GM18868 (cell line): ENCODE data around the gene EHD1.

ENCODE experiments used
- ATAC-seq: cut with Tn5 transposase; IDR thresholded peaks from one replicate; pipeline ENCODE4 v1.9.1; 2021; ENCODE audit warnings: mild to moderate bottlenecking, moderate library complexity; ENCODE audit not compliant: unreplicated experiment

Gene EHD1

DNA sequence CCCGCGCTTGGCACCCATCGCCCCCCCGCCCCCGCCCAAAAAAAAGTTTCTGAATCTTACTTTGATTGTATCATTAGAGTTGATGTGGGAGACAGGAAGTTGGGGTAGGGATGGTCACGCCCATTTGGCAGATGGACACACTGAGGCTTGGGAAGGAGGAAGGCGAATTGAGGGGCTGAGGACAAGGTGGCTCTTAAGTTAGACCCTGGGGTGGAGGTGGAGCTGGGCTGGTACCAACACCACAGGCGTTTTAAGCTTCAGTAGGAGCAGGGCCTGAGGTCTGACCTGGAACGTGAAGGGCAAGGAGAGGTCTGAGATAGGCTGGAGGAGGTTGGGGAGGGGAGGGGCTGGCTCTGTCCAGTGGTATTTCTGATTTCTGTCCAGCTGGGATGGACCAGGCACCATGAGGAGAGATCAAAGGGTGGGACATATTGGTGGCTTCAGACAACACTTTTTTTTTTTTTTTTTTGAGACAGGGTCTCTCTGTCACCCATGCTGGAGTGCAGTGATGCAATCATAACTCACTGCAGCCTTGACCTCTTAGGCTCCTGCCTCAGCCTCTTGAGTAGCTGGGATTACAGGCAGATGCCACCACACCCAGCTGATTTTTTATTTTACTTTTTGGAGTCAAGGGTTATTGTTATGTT is 33.2 kb downstream of the EHD1 start:
- ATAC-seq, result no peak

GRCh38 chr11:64844330-64845128 is 33.9 kb downstream of the EHD1 start, which contains the start of gene CDC42BPG:
CDC42BPG (minus strand) TSS chr11:64844653; CDS start chr11:64844569, 84 bp downstream.
- peak; percentile 43 for ATAC-seq

- ATAC-seq, result no peak
Measured at GRCh38 chr11:64843686-64844329, 34.6 kb downstream of the EHD1 start.

- no peak for ATAC-seq
Measured at GRCh38 chr11:64842851-64843685, 35.4 kb downstream of the EHD1 start.

- ATAC-seq, result no peak
Measured at GRCh38 chr11:64842366-64842759, 36.1 kb downstream of the EHD1 start.

DNA sequence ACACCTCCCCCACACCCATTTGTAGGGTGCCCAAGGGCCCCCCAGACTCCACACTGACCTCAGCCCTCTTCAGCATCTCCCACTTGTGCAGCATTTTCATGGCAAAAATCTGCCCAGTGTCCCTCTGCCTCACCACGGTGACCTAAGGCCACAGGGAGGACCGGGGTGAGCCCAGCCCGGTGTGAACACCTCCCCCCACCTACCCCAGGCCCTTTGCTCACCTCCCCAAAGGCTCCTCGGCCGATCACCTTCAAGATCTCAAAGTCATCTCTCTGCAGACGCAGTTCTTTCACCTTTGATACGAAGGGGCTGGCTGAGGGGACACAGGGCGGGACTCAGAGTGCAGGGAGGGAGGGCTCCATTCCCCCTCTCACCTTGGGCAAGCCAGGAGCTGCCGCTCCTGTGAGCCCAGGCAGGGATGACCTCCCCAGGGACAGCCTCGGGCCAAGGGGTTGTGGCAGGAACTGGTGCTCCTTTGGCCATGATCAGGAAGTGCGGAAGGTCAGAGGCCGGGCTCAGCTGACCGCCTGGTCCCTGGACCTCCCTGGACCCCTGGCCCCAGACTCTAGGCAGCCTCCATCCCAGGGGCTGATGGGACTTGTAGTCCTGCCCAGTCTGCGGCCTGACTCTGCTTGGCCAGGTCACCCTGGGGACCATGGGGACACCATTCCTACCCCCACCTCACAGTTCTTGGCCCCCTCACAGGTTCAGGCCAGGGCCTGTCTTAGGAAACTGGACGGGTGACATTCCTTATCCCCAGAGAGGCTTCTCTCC is 36.6 kb downstream of the EHD1 start:
- no peak for ATAC-seq

DNA sequence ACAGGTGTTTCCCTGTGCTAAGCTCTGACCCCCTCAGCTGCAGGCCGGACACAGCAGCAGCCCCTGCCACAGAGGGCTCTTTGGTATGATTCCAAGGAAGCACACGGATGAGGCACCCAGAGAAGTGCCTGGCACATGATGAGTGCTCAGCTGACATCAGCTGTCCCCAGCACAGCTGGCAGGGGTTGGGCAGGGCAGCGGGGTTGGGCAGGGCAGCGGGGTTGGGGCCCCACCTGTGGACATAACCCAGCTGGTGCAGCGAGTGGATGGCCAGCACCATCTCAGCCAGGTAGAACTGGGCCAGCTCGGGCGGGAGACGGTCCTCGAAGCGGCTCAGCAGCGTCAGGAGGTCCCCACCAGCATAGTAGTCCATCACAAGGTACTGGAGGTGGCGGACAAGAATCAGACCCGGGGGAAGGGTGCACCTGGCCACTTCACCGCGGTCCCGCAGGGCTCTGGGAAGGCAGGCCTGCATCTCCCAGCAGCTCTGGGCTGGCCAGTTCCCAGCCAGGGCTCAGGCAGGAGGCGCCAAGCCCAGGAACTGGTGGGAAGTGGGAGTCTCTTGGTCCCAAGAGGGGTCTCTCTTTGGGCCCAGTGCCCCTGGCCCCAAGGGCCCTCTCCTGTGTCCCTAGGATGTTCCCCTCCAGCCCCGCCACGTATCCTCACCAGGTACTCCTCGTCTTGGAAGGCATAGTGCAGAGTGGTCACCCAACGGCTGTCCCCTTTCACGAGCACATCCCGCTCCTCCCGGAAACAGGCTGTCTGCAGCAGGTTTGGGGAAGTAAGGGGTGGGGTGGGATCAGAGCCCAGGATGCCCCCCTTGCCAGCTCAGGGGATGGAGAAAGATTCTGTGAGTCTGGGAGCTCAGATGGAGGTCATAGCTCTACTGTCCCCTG is 38.3 kb downstream of the EHD1 start:
- no peak for ATAC-seq

DNA sequence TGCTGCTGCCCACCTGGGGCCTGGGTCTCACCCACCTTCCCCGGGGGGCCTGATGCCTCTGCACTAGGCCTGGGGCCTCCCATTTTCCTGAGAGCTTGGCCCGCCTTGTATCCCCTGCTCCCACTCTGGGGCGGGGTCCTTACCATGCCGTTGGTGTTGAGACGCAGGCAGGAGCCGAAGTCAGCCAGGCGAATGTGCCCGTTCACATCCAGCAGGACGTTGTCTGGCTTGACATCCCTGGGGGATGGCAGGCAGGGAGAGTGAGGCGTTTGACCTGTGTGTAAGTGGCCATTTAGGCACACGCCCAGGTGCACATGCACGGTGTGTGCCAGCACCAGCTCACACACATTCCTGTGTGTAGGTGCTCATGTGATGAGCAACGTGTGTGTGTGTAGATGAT is 39.1 kb downstream of the EHD1 start:
- no peak for ATAC-seq

DNA sequence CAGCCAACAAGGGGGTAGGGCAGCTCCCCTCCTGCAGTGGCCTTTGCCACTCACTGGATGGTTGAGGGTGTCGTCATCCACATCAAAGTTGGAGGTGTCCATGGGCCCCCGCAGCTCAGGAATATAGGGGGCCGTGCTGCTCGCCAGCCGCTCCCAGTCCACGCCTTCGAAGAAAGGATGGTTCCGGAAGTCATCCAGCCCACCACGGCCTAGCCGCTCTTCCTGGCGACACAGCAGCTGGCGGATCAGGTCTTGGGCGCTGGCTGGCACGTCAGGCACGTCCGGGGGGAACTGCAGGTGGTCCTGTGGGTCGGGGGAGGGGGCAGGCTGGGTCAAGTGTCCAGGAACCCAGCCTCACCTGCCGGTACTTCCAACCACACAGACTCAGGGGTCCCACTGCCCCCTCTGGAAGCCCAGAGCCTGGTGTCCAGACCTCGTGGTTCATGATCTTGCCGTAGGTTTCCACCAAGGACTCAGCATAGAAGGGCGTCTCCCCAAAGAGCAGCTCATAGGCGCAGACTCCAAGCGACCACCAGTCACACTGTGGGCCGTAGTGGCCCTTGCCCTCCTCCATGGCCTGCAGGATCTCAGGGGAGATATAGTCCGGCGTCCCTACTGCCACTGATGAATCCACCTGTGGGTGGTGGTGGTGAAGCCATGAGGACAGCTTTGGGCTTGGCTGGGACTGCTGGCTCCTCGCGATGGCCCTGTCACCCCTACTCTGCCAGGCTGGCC is 39.7 kb downstream of the EHD1 start:
- ATAC-seq, result no peak

DNA sequence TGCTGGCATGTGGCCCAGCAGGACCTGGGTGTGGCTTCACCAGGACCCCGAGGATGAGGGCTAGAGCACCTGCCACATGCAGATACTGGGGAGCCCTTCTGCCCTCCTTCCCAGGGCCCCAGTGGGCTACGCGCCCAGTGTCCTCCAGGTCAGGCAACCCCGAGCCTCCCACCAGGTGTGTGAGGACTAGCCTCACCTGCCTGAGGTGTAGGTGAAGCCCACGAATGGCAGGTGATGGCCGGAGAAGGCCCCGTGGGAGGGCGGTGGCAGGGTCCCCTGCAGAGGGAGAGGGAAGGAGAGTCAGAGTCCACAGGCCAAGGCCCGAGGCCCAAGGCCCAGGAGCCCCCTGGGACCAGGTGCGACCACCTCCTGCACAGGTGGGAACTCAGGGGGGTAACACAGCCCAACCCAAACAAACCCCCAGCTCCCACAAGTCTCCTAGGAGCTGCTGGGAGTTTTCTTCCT is 40.5 kb downstream of the EHD1 start:
- no peak for ATAC-seq

DNA sequence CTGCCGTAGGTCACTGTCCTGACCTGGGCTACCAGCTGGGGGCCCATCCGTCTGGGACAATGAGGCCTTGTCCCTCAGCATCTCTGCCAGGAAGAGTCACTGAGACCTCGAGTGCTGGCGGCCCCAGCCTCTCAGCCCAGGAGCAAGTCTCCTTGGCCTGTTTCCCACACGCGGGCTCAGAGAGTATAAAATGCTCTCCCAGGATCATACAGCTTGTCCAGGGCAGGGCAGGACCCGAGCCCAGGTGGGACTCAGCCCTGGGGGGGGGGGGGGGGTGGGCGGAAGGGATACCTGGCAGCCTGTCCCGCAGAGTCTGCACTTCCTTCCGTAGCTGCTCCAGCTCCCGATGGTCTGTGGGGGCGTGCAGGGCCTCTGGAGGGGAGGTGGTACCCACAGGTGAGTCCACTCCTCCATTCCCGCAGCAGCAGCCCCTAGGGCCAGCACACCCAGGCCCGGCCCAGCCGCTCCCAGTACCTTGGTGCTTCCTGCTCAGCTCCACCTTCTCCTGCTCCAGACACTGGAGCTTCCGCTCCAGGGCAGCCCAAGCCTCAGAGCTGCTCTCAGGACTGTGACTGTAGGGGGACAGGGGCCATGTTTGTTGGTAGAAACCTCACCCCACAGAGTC is 41.9 kb downstream of the EHD1 start:
- no peak for ATAC-seq

DNA sequence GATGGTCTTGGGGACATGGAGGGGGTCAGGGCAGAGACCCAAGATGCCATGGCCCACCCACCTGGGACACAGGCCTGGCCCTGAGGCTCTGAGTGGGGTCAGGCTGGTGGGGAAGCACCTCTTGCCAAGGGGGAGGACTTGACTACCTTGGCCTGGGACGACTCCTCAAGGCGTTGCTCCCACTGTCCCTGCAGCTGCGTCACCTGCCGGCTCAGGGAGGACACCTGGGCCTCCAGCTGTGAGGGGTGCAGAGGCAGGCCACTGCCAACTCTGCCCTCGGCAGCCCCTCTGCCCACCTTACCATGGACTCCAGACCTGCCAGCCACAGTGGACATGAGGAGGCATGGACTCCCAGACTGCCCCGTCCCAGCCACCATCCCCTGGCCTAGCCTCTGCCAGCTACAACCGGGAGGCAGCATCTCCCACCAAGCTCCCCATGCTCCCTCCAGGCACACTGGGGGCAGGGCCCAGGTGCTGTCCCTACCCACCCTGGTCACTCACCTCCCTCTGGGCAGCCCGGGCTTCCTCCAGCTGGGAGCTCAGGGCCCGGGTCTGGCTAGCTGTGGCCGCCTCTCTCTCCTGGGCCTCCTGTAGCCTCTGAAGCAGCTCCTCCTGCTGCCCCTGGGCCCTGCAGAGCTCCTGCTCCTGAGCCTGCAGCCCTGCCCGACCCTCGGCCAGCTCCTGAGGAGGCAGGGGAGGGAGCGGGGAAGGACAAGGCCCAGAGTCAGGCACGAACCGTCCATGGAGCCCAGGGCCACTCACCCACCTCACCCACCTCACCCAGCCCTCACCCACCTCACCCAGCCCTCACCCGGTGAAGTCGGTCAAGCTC is 42.6 kb downstream of the EHD1 start:
- no peak for ATAC-seq

- ATAC-seq, result no peak
Measured at GRCh38 chr11:64834723-64835615, 43.5 kb downstream of the EHD1 start.

- ATAC-seq, result no peak
Measured at GRCh38 chr11:64834031-64834722, 44.2 kb downstream of the EHD1 start.

DNA sequence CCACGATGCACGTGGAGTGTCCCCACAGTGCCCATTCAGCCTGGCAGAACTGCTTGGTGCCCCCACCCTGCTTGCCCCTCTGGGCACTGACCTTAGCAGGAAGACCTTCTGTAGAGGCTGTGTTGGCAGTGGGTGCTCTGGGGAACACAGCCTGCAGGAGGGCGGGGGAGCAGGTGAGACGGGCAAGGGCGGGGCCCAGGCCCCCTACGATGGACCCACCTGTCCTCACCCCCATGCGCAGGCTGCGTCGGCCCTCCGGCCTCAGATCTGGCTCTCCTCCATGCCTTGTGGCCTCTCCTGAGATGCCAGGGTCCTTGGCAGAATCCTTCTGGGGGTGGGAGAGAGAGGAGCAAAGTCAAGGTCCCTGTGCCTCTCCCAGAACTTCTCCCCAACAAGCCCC is 44.9 kb downstream of the EHD1 start:
- ATAC-seq, result no peak

DNA sequence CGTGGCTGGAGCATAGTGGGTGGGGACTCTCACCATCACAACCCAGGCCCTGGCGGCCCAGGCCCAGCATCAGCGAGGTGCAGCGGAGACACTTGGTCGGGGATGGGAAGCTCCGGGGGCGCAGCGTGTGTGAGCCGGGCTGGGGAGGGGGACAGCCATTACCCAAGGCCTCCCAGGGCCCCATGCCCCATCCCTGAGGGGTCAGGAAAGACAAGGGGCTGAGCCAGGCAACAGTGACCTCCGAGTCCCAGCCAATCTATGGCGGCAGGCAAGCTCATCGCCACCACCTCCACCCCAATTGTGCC is 45.3 kb downstream of the EHD1 start:
- no peak for ATAC-seq
